Measurements from ENCODE around the gene ZNF385B.

DNA sequence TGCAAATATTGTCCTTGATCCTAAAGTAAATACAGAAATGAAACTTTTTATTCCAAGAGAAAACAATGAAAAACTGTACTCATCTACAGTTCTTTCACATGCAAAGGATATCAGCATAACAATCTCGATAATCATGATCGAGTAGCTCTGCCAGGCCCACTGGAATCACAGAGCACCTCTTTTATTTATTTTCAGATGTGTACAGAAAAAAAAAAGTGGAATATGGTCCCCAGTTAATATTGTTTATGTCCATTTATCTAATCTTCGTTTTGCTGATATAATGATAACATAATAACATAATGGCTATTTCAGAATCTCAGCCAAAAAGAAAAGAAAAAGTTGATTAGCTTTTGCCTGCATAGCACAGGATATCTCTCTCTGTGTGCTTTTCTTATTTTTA, 6.5 kb downstream of the ZNF385B start:
- TF ChIP-seq, protein P1, sequence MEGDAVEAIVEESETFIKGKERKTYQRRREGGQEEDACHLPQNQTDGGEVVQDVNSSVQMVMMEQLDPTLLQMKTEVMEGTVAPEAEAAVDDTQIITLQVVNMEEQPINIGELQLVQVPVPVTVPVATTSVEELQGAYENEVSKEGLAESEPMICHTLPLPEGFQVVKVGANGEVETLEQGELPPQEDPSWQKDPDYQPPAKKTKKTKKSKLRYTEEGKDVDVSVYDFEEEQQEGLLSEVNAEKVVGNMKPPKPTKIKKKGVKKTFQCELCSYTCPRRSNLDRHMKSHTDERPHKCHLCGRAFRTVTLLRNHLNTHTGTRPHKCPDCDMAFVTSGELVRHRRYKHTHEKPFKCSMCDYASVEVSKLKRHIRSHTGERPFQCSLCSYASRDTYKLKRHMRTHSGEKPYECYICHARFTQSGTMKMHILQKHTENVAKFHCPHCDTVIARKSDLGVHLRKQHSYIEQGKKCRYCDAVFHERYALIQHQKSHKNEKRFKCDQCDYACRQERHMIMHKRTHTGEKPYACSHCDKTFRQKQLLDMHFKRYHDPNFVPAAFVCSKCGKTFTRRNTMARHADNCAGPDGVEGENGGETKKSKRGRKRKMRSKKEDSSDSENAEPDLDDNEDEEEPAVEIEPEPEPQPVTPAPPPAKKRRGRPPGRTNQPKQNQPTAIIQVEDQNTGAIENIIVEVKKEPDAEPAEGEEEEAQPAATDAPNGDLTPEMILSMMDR (IDR thresholded peaks at IDR 0.05 in 2 of 3, conservative IDR thresholded peaks at IDR 0.05 in 1 of 3; ENCODE audit: insufficient read depth in 2 of 3, low read depth in 1 of 3, low read length in 3 of 3) = no peak
- no peak for TF ChIP-seq ZNF76 (CRISPR knock-in tag; IDR thresholded peaks at IDR 0.05; ENCODE audit: borderline replicate concordance)
- TF ChIP-seq MYC (IDR thresholded peaks at IDR 0.05; ENCODE audit: low read depth, low read length) = no peak
- TF ChIP-seq MYC (CRISPR knock-in tag; IDR thresholded peaks at IDR 0.05; ENCODE audit: borderline replicate concordance, low read depth) = no peak
- TF ChIP-seq NONO (IDR thresholded peaks at IDR 0.05; ENCODE audit: low read depth in 2 of 2, low read length in 1 of 2) = no peak
- TF ChIP-seq YY1 (IDR thresholded peaks at IDR 0.05; ENCODE audit: borderline replicate concordance in 1 of 3, control insufficient read depth in 1 of 3, extremely low read depth in 1 of 3, insufficient read depth in 3 of 3, insufficient read length in 1 of 3, insufficient replicate concordance in 2 of 3, low read depth in 1 of 3, low read length in 2 of 3) = no peak
- TF ChIP-seq LEF1 (IDR thresholded peaks at IDR 0.05) = no peak
- no peak for TF ChIP-seq HMGXB4 (CRISPR knock-in tag; IDR thresholded peaks at IDR 0.05)
- no peak for TF ChIP-seq ARID2 (IDR thresholded peaks at IDR 0.05)
- TF ChIP-seq PATZ1 (CRISPR knock-in tag; IDR thresholded peaks at IDR 0.05; ENCODE audit: borderline replicate concordance) = no peak
- no peak for TF ChIP-seq MLX (CRISPR knock-in tag; conservative IDR thresholded peaks at IDR 0.05)
- no peak for TF ChIP-seq NR2C2 (CRISPR knock-in tag; IDR thresholded peaks at IDR 0.05)
- no peak for TF ChIP-seq NR2C2 (tag; IDR thresholded peaks at IDR 0.05)
- TF ChIP-seq TBL1XR1 (IDR thresholded peaks at IDR 0.05; ENCODE audit: low read length in 2 of 2) = no peak
- no peak for TF ChIP-seq GATAD2A (IDR thresholded peaks at IDR 0.05)
